CD4-positive, alpha-beta memory T cell (primary cell): ENCODE data around the gene IGSF9. TPM values are rescaled to one million over a fixed set of nuclear protein-coding genes. Genes with fewer than 3 reads are reported as not detected.
"Not testable (repeated sequence)": the region's sequence is repeated elsewhere in the genome, so short reads cannot be mapped to it uniquely, and the experiment has no call there.

Experiments
- CTCF ChIA-PET: fragments of 350-600 bp; sonication (Branson Sonifier 250); formaldehyde crosslinking; loops from one replicate; lab custom pipeline; 2021; ENCODE audit warnings: inconsistent platforms; ENCODE audit not compliant: partially characterized antibody; lab: Charles Lee
- POLR2A ChIA-PET: fragments of 350-600 bp; sonication (Branson Sonifier 250); formaldehyde crosslinking; loops from one replicate; lab custom pipeline; 2021; ENCODE audit not compliant: partially characterized antibody; lab: Charles Lee
- DNase-seq, 5 donors: peaks; one replicate each; pipeline versions ENCODE4 v3.0.0 to v3.0.0-alpha.2; 2020 to 2022; ENCODE audit warnings: mixed read lengths in 1 of 5
- H3K27ac ChIP-seq: one replicate; pipeline ENCODE4 v1.7.0; 2013; ENCODE audit warnings: low read depth, low read length
- H3K27me3 ChIP-seq: 2 replicates; pipeline ENCODE4 v1.7.0; 2013; ENCODE audit warnings: mild to moderate bottlenecking, low read length, moderate library complexity; ENCODE audit not compliant: insufficient read depth
- H3K36me3 ChIP-seq: 2 replicates; pipeline ENCODE4 v1.7.0; 2013; ENCODE audit warnings: mild to moderate bottlenecking, low read length, moderate library complexity; ENCODE audit not compliant: insufficient read depth
- H3K4me1 ChIP-seq: 2 replicates; pipeline ENCODE4 v1.7.0; 2013; ENCODE audit warnings: mild to moderate bottlenecking, low read length, moderate library complexity; ENCODE audit not compliant: insufficient read depth
- H3K4me3 ChIP-seq, 2 donors: one replicate each; pipeline ENCODE4 v1.7.0; 2013; ENCODE audit warnings: low read length in 2 of 2, mild to moderate bottlenecking in 1 of 2
- H3K9me3 ChIP-seq, 2 donors: one replicate each; pipeline ENCODE4 v1.7.0; 2013; ENCODE audit warnings: low read length in 2 of 2, control low read depth in 1 of 2; ENCODE audit not compliant: control insufficient read depth in 1 of 2
- H3K27ac Mint-ChIP-seq, 7 donors: one replicate each; pipeline ENCODE4 v1.8.0; 2020 to 2021; ENCODE audit warnings: mixed read lengths in 7 of 7, mild to moderate bottlenecking in 6 of 7, inconsistent platforms in 3 of 7, moderate library complexity in 3 of 7
- H3K27me3 Mint-ChIP-seq, 2 donors: one replicate each; pipeline ENCODE4 v1.8.0; 2020 to 2021; ENCODE audit warnings: mixed read lengths in 2 of 2
- H3K36me3 Mint-ChIP-seq, 2 donors: one replicate each; pipeline ENCODE4 v1.8.0; 2020 to 2021; ENCODE audit warnings: mixed read lengths in 2 of 2, inconsistent platforms in 1 of 2, mild to moderate bottlenecking in 1 of 2
- H3K4me1 Mint-ChIP-seq, 4 donors: one replicate each; pipeline ENCODE4 v1.8.0; 2020 to 2021; ENCODE audit warnings: mixed read lengths in 4 of 4, mild to moderate bottlenecking in 1 of 4
- H3K4me3 Mint-ChIP-seq, 8 donors: one replicate each; pipeline ENCODE4 v1.8.0; 2020 to 2021; ENCODE audit warnings: mixed read lengths in 8 of 8, mild to moderate bottlenecking in 7 of 8, moderate library complexity in 6 of 8, inconsistent platforms in 3 of 8
- H3K9me3 Mint-ChIP-seq, 8 donors: one replicate each; pipeline ENCODE4 v1.8.0; 2020 to 2021; ENCODE audit warnings: mixed read lengths in 8 of 8, mild to moderate bottlenecking in 5 of 8, inconsistent platforms in 3 of 8, moderate library complexity in 1 of 8
- intact Hi-C: fragments of 100-400 bp; cut with micrococcal nuclease; formaldehyde crosslinking; loops from one replicate; pipeline ENCODE4 v1.15.1; 2023
- polyA plus RNA-seq, 2 donors: library from polyadenylated mRNA; unstranded; fragments of 300-500 nt; fragmentation: Illumina TruSeq; gene quantifications; one replicate each; pipeline ENCODE4 v1.2.3, GENCODE V29; 2021
- total RNA-seq, 2 experiments: library from RNA; stranded (reverse); gene quantifications; one replicate each; pipeline ENCODE4 v1.2.3, GENCODE V29; 2021

Gene IGSF9
- total and polyA plus RNA-seq, 4 experiments from 2014 or later = not detected

DNA sequence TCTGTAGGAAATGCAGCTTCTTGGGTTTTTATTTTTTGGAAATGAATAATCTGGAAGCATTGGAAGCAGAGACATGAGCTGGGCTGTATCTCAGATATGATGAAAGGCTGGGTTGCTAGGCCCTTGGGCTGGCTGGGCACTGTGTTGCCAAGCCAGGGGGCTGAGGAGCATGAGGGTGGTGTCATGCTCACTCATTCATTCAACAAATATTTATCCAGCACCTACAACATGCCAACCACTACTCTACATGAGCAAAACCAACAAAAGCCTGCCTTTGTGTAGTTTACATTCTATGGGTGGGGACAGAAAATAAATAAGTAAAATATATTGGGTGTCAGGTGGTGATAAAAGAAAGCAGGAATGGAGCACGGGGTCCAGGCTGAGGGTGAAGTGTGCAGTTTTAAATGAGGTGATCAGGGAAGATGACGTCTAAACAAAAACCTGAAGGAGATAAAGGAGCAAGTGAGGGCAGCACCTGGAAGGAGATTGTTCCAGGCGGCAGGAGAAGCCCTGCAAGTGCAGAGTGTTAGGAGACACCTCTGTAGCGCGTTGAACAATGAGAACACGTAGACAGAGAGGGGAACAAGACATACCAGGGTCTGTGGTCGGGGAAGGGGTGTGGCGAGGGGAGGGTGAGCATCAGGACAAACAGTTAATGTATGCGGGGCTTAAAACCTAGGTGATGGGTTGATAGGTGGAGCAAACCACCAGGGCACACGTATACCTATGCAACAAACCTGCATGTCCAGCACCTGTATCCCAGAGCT is 31.0 kb downstream of the IGSF9 start:
- Mint-ChIP-seq H3K4me1 (peaks cover 60 to 89% (median 73%) of the 10 kb centered on the region in 4 donors), H3K36me3 (peaks cover 22 to 41% of the 10 kb centered on the region in 2 donors), H3K4me3 (peak overlapping the region in 2 of 8 donors; percentile 35 to 40), H3K9me3 (peaks cover 0 to 2% (median 0%) of the 10 kb centered on the region in 8 donors), H3K27ac (peak overlapping the region; percentile 58 to 98 (median 92)), H3K27me3 (no peaks in the 10 kb centered on the region)
- Histone ChIP-seq H3K4me3 (no peak overlapping the region), H3K36me3 (peaks cover 22% of the 10 kb centered on the region), H3K27ac (no peak overlapping the region), H3K4me1 (peaks cover 72% of the 10 kb centered on the region), H3K9me3 (no peaks in the 10 kb centered on the region), H3K27me3 (no peaks in the 10 kb centered on the region)
- CTCF ChIA-PET = interaction anchor here (1.0 to 3.0 kb wide), 4 partner anchors 9 to 117 kb away, joined by 3 to 16 read pairs (median 6); no protein-coding TSS in a partner anchor
- intact Hi-C loops = no loop called here
- POLR2A ChIA-PET = interaction anchor here (0.9 to 1.2 kb wide), 2 partner anchors 10 to 13 kb away, joined by 3 to 4 read pairs; no protein-coding TSS in a partner anchor
- DNase-seq = no peak

DNA sequence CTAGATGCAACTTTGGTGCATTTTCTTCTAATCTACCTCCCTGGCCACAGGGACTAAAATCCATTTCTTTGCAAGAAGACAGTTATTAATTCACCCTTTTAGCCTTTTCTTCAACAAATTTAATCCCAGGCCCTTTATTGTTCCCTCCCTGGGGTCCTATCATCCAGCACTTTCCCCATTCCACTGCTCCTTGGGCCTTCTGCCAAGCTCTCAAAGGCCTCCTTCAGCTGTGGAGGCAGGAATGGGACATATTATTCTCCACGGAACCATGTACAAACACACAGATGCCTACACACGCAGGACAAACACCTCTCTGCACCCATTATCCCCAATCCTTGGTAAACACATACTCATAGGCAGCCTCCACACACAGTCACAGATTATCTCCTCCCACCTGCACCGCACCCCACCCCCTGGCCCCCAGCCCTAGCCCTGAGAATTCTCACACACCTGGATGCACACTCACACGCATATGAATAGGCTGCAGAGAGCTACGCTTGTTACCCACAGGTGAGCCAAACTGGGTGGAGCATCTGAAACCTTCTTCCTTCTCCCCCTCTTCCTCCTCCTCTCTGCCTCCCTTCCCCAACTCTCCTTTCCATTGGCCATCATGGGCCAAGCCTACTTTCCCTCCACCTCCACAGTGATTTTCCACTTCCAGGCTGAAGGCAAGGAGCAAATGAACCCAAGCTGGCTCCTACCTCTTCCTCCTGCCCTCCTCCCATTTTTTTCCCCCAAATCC is 31.8 kb downstream of the IGSF9 start:
- Histone ChIP-seq H3K27me3 (no peaks in the 10 kb centered on the region), H3K4me1 (peaks cover 69% of the 10 kb centered on the region), H3K27ac (no peak overlapping the region), H3K9me3 (no peaks in the 10 kb centered on the region), H3K4me3 (no peak overlapping the region), H3K36me3 (peaks cover 14% of the 10 kb centered on the region)
- peak overlapping the region in 3 of 8 donors; percentile 18 to 61 (median 40) for H3K4me3 Mint-ChIP-seq
- H3K9me3 Mint-ChIP-seq = peaks cover 0 to 2% (median 0%) of the 10 kb centered on the region in 8 donors
- intact Hi-C loops = no loop called here
- H3K27me3 Mint-ChIP-seq = no peaks in the 10 kb centered on the region
- ChIA-PET CTCF (interaction anchor here (1.0 to 3.0 kb wide), 3 partner anchors 10 to 116 kb away, joined by 3 to 16 read pairs (median 8); no protein-coding TSS in a partner anchor), POLR2A (interaction anchor here (0.9 kb wide), 1 partner anchor 9 kb away, joined by 4 read pairs; no protein-coding TSS in a partner anchor)
- DNase-seq = no peak
- peaks cover 14 to 33% of the 10 kb centered on the region in 2 donors for H3K36me3 Mint-ChIP-seq
- H3K27ac Mint-ChIP-seq = peak overlapping the region; percentile 65 to 100 (median 96)
- H3K4me1 Mint-ChIP-seq = peaks cover 61 to 89% (median 72%) of the 10 kb centered on the region in 4 donors

DNA sequence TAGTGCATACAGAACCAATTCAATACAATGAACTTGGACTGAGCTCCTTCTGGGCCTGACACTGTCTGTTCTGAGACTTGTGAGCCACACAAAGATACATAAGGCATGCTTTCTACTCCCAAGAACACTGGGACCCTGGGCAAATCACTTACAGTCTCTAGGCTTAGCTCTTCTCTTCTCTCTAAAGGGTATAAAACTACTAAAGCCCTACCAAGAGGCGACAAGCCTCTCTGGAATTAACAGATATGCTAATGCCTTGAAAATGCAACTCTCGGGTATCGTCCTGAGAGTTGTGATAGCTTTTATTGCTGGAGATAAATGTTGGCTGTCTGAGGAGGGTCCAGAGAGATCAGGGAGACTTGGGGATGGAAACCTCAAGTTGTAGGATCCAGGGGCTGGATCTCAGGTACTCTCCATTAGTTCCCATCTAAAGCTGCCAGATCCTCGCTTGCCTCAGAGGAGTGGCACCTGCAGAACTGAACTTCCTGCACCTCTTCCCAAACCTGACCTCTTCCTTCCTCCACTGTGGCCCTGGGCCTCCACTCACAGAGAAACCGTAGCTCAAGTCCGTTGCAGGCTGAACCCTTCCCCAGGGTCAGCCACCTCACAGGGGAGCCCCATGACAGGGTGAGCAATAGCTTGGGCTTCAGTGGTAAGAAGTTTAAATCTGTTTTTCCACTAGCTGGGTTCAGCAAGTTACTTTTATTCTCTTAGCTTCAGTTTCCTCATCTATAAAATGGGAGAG is 33.9 kb downstream of the IGSF9 start:
- Mint-ChIP-seq H3K9me3 (peaks cover 0 to 2% (median 0%) of the 10 kb centered on the region in 8 donors), H3K4me1 (peaks cover 64 to 82% (median 71%) of the 10 kb centered on the region in 4 donors), H3K27me3 (no peaks in the 10 kb centered on the region), H3K36me3 (peaks cover 0 to 13% of the 10 kb centered on the region in 2 donors), H3K4me3 (peak overlapping the region; percentile 5 to 82 (median 70)), H3K27ac (peak overlapping the region; percentile 92 to 100 (median 98))
- intact Hi-C loops = no loop called here
- POLR2A ChIA-PET = interaction anchor here (0.8 kb wide), 1 partner anchor 56 kb away, joined by 3 read pairs; no protein-coding TSS in a partner anchor
- Histone ChIP-seq H3K9me3 (no peaks in the 10 kb centered on the region), H3K27me3 (no peaks in the 10 kb centered on the region), H3K4me1 (peaks cover 59% of the 10 kb centered on the region), H3K27ac (peak overlapping the region; percentile 80), H3K36me3 (no peaks in the 10 kb centered on the region), H3K4me3 (peak overlapping the region in 1 of 2 donors; percentile 17)
- CTCF ChIA-PET = interaction anchor here (0.6 to 1.3 kb wide), 6 partner anchors 10 to 173 kb away, joined by 3 to 8 read pairs (median 4); partner anchors contain the start of gene DUSP23
- DNase-seq = no peak

DNA sequence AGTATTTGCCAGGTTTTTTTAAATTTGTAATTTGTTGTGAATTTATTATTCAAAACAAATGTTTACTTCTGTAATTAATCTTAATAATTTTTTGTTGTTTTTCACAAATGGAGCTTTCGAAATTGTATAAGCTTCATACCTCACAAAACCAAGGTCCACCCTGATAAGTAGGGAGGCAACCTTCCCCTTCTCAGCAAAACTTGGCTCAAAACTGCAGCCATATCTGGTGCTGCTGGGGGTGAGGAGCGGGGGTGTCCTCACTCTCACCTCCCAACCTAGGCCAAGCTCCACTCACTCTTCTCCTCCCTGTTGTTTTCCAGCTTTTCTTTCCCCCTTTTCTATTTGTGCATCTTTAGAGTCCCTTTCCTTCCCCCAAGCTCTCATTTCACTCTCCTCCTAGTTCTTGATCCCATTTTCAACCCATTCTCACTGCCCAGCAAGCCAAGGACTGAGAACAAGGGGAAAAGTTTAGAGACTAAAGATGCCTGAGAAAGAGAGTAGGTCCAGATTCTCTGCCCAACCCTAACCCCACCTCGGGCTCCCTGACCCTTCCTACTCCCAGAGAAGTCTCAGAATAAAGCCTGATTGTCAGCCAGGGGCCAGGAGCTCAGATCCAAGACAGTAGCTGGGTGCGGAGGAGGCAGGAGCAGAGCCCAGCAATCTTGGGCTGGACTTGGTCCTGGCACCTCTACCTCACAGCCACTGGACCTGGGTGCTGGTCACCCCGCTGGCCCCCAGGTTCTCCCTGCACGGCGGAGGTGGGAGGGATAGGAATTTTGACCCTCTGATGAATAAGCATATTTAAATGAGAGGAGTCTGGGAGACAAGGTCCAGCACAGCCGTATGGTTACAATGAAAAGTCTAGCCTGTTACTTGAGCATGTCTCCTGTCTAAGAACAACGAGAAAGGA is 37.1 kb downstream of the IGSF9 start:
- Histone ChIP-seq H3K4me3 (no peak overlapping the region), H3K36me3 (no peaks in the 10 kb centered on the region), H3K27me3 (no peaks in the 10 kb centered on the region), H3K27ac (no peak overlapping the region), H3K9me3 (no peaks in the 10 kb centered on the region), H3K4me1 (peaks cover 44% of the 10 kb centered on the region)
- Mint-ChIP-seq H3K36me3 (no peaks in the 10 kb centered on the region), H3K9me3 (peaks cover 0 to 2% (median 0%) of the 10 kb centered on the region in 8 donors), H3K4me1 (peaks cover 42 to 53% (median 50%) of the 10 kb centered on the region in 4 donors), H3K4me3 (no peak overlapping the region), H3K27me3 (no peaks in the 10 kb centered on the region), H3K27ac (peak overlapping the region; percentile 39 to 96 (median 78))
- intact Hi-C loops = no loop called here
- no peak for DNase-seq
- CTCF ChIA-PET = interaction anchor here (0.8 to 1.5 kb wide), 6 partner anchors 14 to 109 kb away, joined by 3 to 4 read pairs (median 3); partner anchors contain the start of gene TAGLN2
- POLR2A ChIA-PET = no interaction called here

DNA sequence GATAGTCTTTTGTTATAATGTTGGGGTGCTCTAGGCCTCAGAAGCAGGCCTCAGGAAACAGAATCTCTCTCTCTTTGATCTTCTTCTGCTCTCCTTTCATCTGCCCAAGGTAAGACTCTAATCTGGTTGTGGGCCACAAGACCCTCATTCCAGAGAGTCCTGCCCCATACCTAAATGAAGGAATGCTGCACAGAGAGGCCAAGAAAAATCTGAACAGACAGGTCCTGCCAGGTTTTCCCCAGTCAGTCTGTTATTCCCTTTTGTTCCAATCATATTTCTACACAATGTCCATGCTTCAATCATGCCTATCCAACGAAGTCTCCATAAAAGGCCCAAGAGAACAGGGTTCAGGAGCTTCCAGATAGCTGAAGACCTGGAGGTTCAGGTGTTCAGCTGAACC is 38.5 kb downstream of the IGSF9 start:
- Histone ChIP-seq H3K4me3 (no peak overlapping the region), H3K36me3 (no peaks in the 10 kb centered on the region), H3K9me3 (no peaks in the 10 kb centered on the region), H3K4me1 (peaks cover 31% of the 10 kb centered on the region), H3K27ac (no peak overlapping the region), H3K27me3 (no peaks in the 10 kb centered on the region)
- ChIA-PET POLR2A (interaction anchor here (1.0 kb wide), 1 partner anchor 9 kb away, joined by 3 read pairs; no protein-coding TSS in a partner anchor), CTCF (interaction anchor here (1.1 to 3.4 kb wide), 4 partner anchors 14 to 107 kb away, joined by 3 to 15 read pairs (median 4); partner anchors contain the start of gene TAGLN2)
- Mint-ChIP-seq H3K27me3 (no peaks in the 10 kb centered on the region), H3K9me3 (peaks cover 0 to 2% (median 0%) of the 10 kb centered on the region in 8 donors), H3K27ac (peak overlapping the region in 3 of 7 donors; percentile 48 to 71 (median 61)), H3K36me3 (no peaks in the 10 kb centered on the region), H3K4me3 (no peak overlapping the region), H3K4me1 (peaks cover 33 to 40% (median 38%) of the 10 kb centered on the region in 4 donors)
- intact Hi-C loops = no loop called here
- DNase-seq = no peak

DNA sequence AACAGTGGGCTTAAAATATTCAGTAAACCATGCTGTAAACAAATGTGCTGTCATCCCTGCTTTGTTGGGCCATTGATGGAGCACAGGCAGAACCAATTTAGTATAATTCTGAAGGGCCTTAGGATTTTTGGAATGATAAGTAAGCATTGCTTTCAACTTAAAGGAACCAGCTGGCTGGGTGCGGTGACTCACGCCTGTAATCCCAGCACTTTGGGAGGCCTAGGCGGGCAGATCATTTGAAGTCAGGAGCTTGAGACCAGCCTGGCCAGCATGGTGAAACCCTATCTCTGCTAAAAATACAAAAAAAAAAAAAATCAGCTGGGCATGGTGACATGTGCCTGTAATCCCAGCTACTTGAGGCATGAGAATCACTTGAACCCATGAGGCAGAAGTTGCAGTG is 41.4 kb downstream of the IGSF9 start:
- H3K4me3 Mint-ChIP-seq, H3K27ac ChIP-seq, intact Hi-C loops, H3K36me3 ChIP-seq, H3K36me3 Mint-ChIP-seq, H3K4me1 ChIP-seq, H3K9me3 ChIP-seq, DNase-seq, H3K27ac Mint-ChIP-seq, H3K4me3 ChIP-seq, H3K27me3 ChIP-seq, H3K27me3 Mint-ChIP-seq, H3K9me3 Mint-ChIP-seq: not testable (repeated sequence)
- POLR2A ChIA-PET = interaction anchor here (1.4 kb wide), 1 partner anchor 10 kb away, joined by 4 read pairs; no protein-coding TSS in a partner anchor
- CTCF ChIA-PET = interaction anchor here (1.2 to 3.4 kb wide), 3 partner anchors 11 to 30 kb away, joined by 3 to 15 read pairs (median 11); no protein-coding TSS in a partner anchor
- peaks cover 10 to 16% (median 14%) of the 10 kb centered on the region in 4 donors for H3K4me1 Mint-ChIP-seq
